Right lobe of liver (tissue), 4 donors: ENCODE data around the gene OVOL3.

Source experiments
- CTCF ChIP-seq, 4 donors: fragments of 200-600 bp in 3 of 4; fragments of 450-650 bp in 1 of 4; IDR thresholded peaks; one replicate each; pipeline versions ENCODE4 v1.5.1 to v1.8.0; 2016 to 2022; ENCODE audit warnings: antibody characterized with exemption in 4 of 4, mild to moderate bottlenecking in 2 of 4
- POLR2A ChIP-seq: fragments of 450-650 bp; IDR thresholded peaks from one replicate; pipeline ENCODE4 v1.6.1; 2017; ENCODE audit warnings: antibody characterized with exemption, mild to moderate bottlenecking
- donor health status: DM: no; HTN: no; CAD: no.
- donor health status: DM: no; HTN: no; CAD: no.
- donor health status: DM: no; HTN: yes; CAD: no.

- no peak for TF ChIP-seq POLR2A
- no peak for TF ChIP-seq CTCF (IDR thresholded peaks at IDR 0.05)
Observed at GRCh38 chr19:36153126-36153525, 42.2 kb downstream of the OVOL3 start.
